HepG2 (cell line): ENCODE data around the gene NOSTRIN. TPM values are rescaled to one million over a fixed set of nuclear protein-coding genes. Genes with fewer than 3 reads are reported as not detected.
A peak's percentile ranks its signal among the peaks of the same experiment; 100 is the strongest.

ENCODE experiments used
- JUND ChIP-seq: sonication (generic); formaldehyde crosslinking; IDR thresholded peaks from 2 replicates; pipeline ENCODE4 v1.8.0; 2022; ENCODE audit warnings: mild to moderate bottlenecking, missing genetic modification reagents
- PHF21A ChIP-seq: sonication (generic); formaldehyde crosslinking; IDR thresholded peaks from 2 replicates; pipeline ENCODE4 v1.5.0; 2020; ENCODE audit warnings: mild to moderate bottlenecking, missing genetic modification reagents
- SOX5 ChIP-seq: IDR thresholded peaks from 2 replicates; pipeline ENCODE4 v1.6.1; 2016; ENCODE audit warnings: borderline replicate concordance
- SRY ChIP-seq: sonication (generic); formaldehyde crosslinking; IDR thresholded peaks from 2 replicates; pipeline ENCODE4 v1.8.0; 2022; ENCODE audit warnings: mild to moderate bottlenecking, missing genetic modification reagents
- STAT5B ChIP-seq: sonication (generic); formaldehyde crosslinking; IDR thresholded peaks from 2 replicates; pipeline ENCODE4 v1.4.0; 2020; ENCODE audit warnings: missing genetic modification reagents
- TARDBP ChIP-seq: sonication (generic); formaldehyde crosslinking; IDR thresholded peaks from 2 replicates; pipeline ENCODE4 v1.8.0; 2022; ENCODE audit warnings: mild to moderate bottlenecking, missing genetic modification reagents
- TBX2 ChIP-seq: sonication (generic); formaldehyde crosslinking; IDR thresholded peaks from 2 replicates; pipeline ENCODE4 v1.5.0; 2020; ENCODE audit warnings: missing genetic modification reagents, mild to moderate bottlenecking, borderline replicate concordance
- THYN1 ChIP-seq: sonication (generic); formaldehyde crosslinking; IDR thresholded peaks from 2 replicates; pipeline ENCODE4 v1.8.1; 2023; ENCODE audit warnings: low read depth, mild to moderate bottlenecking, moderate library complexity, missing genetic modification reagents, borderline replicate concordance
- ZKSCAN5 ChIP-seq: sonication (generic); formaldehyde crosslinking; IDR thresholded peaks from 2 replicates; pipeline ENCODE4 v1.5.1; 2020; ENCODE audit warnings: mild to moderate bottlenecking, missing genetic modification reagents
- ZNF143 ChIP-seq: sonication (generic); formaldehyde crosslinking; IDR thresholded peaks from 2 replicates; pipeline ENCODE4 v1.4.0; 2020; ENCODE audit warnings: missing genetic modification reagents
- polyA plus RNA-seq, 8 experiments: library from polyadenylated mRNA; depleted of rRNA in 3 of 8; stranded (reverse) in 7 of 8; unstranded in 1 of 8; fragments of >200 nt; fragmentation: Illumina TruSeq in 4 of 8; extraction: Trizol in 4 of 8; gene quantifications; 2 replicates each; pipeline versions ENCODE4 v1.2.1 to v1.2.3, GENCODE V29; 2011 to 2016; ENCODE audit warnings: low read depth in 4 of 8, missing spikeins in 1 of 8, mixed read lengths in 1 of 8; ENCODE audit not compliant: insufficient read depth in 1 of 8
- total RNA-seq, 5 experiments: library from RNA; depleted of rRNA; stranded (reverse); fragments of >200 nt; fragmentation: Illumina TruSeq; extraction: Trizol; gene quantifications; 2 replicates each; pipeline ENCODE4 v1.2.3, GENCODE V29; 2016; ENCODE audit warnings: low read depth in 1 of 5
- TF ChIP-seq, protein P1 (sequence below): IDR thresholded peaks from 2 replicates; pipeline ENCODE4 v1.4.0; 2020; ENCODE audit warnings: mild to moderate bottlenecking, missing genetic modification reagents
- TF ChIP-seq, protein P2 (sequence below): sonication (generic); formaldehyde crosslinking; IDR thresholded peaks from 2 replicates; pipeline ENCODE4 v1.9.0; 2021; ENCODE audit warnings: mild to moderate bottlenecking, missing genetic modification reagents
- TF ChIP-seq, protein P3 (sequence below): sonication (generic); formaldehyde crosslinking; conservative IDR thresholded peaks from 2 replicates; pipeline ENCODE4 v1.4.0; 2020; ENCODE audit warnings: mild to moderate bottlenecking, missing genetic modification reagents, moderate library complexity
- TF ChIP-seq, protein P4 (sequence below): sonication (generic); formaldehyde crosslinking; IDR thresholded peaks from 2 replicates; pipeline ENCODE4 v1.4.0; 2020; ENCODE audit warnings: missing genetic modification reagents

The NOSTRIN gene
- total and polyA plus RNA-seq, 2 of the 13 experiments (the other 11 are each of a cell fraction or from before 2014, with no cell fraction given): 0.22 TPM

DNA sequence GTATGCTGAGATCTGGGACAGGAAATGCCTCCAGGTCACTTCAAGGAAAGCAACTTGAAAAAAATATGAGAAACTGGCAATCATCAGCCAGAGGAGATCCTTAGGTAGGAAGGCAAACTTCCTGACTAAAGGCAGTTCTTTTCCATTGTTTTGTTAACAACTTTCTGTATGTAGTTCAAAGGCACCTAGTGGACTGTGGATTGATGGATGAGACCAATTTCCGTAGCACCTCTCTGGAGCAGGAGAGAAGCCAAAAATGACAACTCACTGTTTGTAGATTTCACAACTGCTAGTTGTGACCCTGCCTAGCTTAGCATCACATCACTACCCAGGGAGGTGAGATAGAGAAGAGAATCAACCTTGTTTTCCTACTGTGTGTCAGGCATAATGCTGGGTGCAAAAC is 21.8 kb upstream of the NOSTRIN start (continued):
- TF ChIP-seq, protein P1, sequence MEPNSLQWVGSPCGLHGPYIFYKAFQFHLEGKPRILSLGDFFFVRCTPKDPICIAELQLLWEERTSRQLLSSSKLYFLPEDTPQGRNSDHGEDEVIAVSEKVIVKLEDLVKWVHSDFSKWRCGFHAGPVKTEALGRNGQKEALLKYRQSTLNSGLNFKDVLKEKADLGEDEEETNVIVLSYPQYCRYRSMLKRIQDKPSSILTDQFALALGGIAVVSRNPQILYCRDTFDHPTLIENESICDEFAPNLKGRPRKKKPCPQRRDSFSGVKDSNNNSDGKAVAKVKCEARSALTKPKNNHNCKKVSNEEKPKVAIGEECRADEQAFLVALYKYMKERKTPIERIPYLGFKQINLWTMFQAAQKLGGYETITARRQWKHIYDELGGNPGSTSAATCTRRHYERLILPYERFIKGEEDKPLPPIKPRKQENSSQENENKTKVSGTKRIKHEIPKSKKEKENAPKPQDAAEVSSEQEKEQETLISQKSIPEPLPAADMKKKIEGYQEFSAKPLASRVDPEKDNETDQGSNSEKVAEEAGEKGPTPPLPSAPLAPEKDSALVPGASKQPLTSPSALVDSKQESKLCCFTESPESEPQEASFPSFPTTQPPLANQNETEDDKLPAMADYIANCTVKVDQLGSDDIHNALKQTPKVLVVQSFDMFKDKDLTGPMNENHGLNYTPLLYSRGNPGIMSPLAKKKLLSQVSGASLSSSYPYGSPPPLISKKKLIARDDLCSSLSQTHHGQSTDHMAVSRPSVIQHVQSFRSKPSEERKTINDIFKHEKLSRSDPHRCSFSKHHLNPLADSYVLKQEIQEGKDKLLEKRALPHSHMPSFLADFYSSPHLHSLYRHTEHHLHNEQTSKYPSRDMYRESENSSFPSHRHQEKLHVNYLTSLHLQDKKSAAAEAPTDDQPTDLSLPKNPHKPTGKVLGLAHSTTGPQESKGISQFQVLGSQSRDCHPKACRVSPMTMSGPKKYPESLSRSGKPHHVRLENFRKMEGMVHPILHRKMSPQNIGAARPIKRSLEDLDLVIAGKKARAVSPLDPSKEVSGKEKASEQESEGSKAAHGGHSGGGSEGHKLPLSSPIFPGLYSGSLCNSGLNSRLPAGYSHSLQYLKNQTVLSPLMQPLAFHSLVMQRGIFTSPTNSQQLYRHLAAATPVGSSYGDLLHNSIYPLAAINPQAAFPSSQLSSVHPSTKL: 0 out of 2 replicates have a peak, but pooled peaks have one; percentile 26
- TF ChIP-seq, protein P2, sequence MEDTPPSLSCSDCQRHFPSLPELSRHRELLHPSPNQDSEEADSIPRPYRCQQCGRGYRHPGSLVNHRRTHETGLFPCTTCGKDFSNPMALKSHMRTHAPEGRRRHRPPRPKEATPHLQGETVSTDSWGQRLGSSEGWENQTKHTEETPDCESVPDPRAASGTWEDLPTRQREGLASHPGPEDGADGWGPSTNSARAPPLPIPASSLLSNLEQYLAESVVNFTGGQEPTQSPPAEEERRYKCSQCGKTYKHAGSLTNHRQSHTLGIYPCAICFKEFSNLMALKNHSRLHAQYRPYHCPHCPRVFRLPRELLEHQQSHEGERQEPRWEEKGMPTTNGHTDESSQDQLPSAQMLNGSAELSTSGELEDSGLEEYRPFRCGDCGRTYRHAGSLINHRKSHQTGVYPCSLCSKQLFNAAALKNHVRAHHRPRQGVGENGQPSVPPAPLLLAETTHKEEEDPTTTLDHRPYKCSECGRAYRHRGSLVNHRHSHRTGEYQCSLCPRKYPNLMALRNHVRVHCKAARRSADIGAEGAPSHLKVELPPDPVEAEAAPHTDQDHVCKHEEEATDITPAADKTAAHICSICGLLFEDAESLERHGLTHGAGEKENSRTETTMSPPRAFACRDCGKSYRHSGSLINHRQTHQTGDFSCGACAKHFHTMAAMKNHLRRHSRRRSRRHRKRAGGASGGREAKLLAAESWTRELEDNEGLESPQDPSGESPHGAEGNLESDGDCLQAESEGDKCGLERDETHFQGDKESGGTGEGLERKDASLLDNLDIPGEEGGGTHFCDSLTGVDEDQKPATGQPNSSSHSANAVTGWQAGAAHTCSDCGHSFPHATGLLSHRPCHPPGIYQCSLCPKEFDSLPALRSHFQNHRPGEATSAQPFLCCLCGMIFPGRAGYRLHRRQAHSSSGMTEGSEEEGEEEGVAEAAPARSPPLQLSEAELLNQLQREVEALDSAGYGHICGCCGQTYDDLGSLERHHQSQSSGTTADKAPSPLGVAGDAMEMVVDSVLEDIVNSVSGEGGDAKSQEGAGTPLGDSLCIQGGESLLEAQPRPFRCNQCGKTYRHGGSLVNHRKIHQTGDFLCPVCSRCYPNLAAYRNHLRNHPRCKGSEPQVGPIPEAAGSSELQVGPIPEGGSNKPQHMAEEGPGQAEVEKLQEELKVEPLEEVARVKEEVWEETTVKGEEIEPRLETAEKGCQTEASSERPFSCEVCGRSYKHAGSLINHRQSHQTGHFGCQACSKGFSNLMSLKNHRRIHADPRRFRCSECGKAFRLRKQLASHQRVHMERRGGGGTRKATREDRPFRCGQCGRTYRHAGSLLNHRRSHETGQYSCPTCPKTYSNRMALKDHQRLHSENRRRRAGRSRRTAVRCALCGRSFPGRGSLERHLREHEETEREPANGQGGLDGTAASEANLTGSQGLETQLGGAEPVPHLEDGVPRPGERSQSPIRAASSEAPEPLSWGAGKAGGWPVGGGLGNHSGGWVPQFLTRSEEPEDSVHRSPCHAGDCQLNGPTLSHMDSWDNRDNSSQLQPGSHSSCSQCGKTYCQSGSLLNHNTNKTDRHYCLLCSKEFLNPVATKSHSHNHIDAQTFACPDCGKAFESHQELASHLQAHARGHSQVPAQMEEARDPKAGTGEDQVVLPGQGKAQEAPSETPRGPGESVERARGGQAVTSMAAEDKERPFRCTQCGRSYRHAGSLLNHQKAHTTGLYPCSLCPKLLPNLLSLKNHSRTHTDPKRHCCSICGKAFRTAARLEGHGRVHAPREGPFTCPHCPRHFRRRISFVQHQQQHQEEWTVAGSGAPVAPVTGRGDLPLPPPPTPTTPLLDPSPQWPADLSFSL (CRISPR knock-in tag): peak; percentile 79; the same call in 1 of the 2 replicates
- TF ChIP-seq PHF21A (CRISPR knock-in tag) (peak; percentile 27; the same call in 1 of the 2 replicates), ZNF143 (no peak), SRY (CRISPR knock-in tag) (no peak), STAT5B (no peak), THYN1 (CRISPR knock-in tag) (no peak), TBX2 (CRISPR knock-in tag) (peak; percentile 50; the same call in 1 of the 2 replicates), ZKSCAN5 (CRISPR knock-in tag) (peak; percentile 67; the same call in 1 of the 2 replicates), SOX5 (CRISPR knock-in tag) (peak; percentile 66), JUND (CRISPR knock-in tag) (no peak), TARDBP (CRISPR knock-in tag) (peak; percentile 32; the same call in 1 of the 2 replicates)
- TF ChIP-seq, protein P3, sequence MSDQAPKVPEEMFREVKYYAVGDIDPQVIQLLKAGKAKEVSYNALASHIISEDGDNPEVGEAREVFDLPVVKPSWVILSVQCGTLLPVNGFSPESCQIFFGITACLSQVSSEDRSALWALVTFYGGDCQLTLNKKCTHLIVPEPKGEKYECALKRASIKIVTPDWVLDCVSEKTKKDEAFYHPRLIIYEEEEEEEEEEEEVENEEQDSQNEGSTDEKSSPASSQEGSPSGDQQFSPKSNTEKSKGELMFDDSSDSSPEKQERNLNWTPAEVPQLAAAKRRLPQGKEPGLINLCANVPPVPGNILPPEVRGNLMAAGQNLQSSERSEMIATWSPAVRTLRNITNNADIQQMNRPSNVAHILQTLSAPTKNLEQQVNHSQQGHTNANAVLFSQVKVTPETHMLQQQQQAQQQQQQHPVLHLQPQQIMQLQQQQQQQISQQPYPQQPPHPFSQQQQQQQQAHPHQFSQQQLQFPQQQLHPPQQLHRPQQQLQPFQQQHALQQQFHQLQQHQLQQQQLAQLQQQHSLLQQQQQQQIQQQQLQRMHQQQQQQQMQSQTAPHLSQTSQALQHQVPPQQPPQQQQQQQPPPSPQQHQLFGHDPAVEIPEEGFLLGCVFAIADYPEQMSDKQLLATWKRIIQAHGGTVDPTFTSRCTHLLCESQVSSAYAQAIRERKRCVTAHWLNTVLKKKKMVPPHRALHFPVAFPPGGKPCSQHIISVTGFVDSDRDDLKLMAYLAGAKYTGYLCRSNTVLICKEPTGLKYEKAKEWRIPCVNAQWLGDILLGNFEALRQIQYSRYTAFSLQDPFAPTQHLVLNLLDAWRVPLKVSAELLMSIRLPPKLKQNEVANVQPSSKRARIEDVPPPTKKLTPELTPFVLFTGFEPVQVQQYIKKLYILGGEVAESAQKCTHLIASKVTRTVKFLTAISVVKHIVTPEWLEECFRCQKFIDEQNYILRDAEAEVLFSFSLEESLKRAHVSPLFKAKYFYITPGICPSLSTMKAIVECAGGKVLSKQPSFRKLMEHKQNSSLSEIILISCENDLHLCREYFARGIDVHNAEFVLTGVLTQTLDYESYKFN: 0 out of 2 replicates have a peak, but pooled peaks have one; percentile 51
- TF ChIP-seq, protein P4, sequence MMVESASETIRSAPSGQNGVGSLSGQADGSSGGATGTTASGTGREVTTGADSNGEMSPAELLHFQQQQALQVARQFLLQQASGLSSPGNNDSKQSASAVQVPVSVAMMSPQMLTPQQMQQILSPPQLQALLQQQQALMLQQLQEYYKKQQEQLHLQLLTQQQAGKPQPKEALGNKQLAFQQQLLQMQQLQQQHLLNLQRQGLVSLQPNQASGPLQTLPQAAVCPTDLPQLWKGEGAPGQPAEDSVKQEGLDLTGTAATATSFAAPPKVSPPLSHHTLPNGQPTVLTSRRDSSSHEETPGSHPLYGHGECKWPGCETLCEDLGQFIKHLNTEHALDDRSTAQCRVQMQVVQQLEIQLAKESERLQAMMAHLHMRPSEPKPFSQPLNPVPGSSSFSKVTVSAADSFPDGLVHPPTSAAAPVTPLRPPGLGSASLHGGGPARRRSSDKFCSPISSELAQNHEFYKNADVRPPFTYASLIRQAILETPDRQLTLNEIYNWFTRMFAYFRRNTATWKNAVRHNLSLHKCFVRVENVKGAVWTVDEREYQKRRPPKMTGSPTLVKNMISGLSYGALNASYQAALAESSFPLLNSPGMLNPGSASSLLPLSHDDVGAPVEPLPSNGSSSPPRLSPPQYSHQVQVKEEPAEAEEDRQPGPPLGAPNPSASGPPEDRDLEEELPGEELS: peak; percentile 51; the same call in 1 of the 2 replicates
